Keratinocyte (primary cell): ENCODE data around the gene NRP2. TPM values are rescaled to one million over a fixed set of nuclear protein-coding genes. Genes with fewer than 3 reads are reported as not detected.

Source experiments
- DNase-seq: peaks from one replicate; pipeline ENCODE4 v3.0.0-alpha.2; 2011; ENCODE audit warnings: low read depth, missing footprints, low spot score
- FAIRE-seq: peaks from 2 replicates; lab custom pipeline; 2011; peaks lifted over from hg19 to GRCh38; lab: Jason Lieb, UNC
- H2AFZ ChIP-seq: 2 replicates; pipeline ENCODE4 v1.6.0; 2012; ENCODE audit warnings: low read length, control low read depth, inconsistent platforms; ENCODE audit not compliant: control insufficient read depth
- H3K27ac ChIP-seq: 2 replicates; pipeline ENCODE4 v1.5.1; 2011; ENCODE audit warnings: low read length; ENCODE audit not compliant: control insufficient read depth, insufficient read depth
- H3K27me3 ChIP-seq: 3 replicates; pipeline ENCODE4 v1.6.0; 2011; ENCODE audit warnings: low read length; ENCODE audit not compliant: control insufficient read depth, insufficient read depth; ENCODE audit errors: extremely low read depth
- H3K36me3 ChIP-seq, 2 experiments: 2 replicates in 1 of 2; 3 replicates in 1 of 2; pipeline ENCODE4 v1.5.1; 2011; ENCODE audit warnings: low read length in 2 of 2, mild to moderate bottlenecking in 1 of 2; ENCODE audit not compliant: control insufficient read depth in 2 of 2, insufficient read depth in 2 of 2; ENCODE audit errors: extremely low read depth in 1 of 2
- H3K4me1 ChIP-seq: 3 replicates; pipeline ENCODE4 v1.5.1; 2011; ENCODE audit warnings: low read length; ENCODE audit not compliant: control insufficient read depth, insufficient read depth; ENCODE audit errors: extremely low read depth
- H3K4me2 ChIP-seq: 3 replicates; pipeline ENCODE4 v1.6.0; 2011; ENCODE audit warnings: low read depth, low read length; ENCODE audit not compliant: control insufficient read depth, insufficient read depth; ENCODE audit errors: extremely low read depth
- H3K4me3 ChIP-seq, 3 experiments: fragments of 200-600 bp in 1 of 3; sonication (generic) in 1 of 3; 2 replicates in 2 of 3; 3 replicates in 1 of 3; pipeline ENCODE4 v1.5.1; 2011 to 2016; ENCODE audit warnings: low read length in 3 of 3, mild to moderate bottlenecking in 3 of 3, control low read depth in 2 of 3, inconsistent platforms in 1 of 3, low read depth in 1 of 3, mixed read lengths in 1 of 3, mixed run types in 1 of 3, moderate library complexity in 1 of 3; ENCODE audit not compliant: control insufficient read depth in 2 of 3, insufficient read depth in 2 of 3; ENCODE audit errors: extremely low read depth in 1 of 3
- H3K79me2 ChIP-seq: 2 replicates; pipeline ENCODE4 v1.6.0; 2012; ENCODE audit warnings: low read length; ENCODE audit not compliant: control insufficient read depth, insufficient read depth
- H3K9ac ChIP-seq: 3 replicates; pipeline ENCODE4 v1.6.0; 2011; ENCODE audit warnings: low read length; ENCODE audit not compliant: control insufficient read depth, insufficient read depth; ENCODE audit errors: extremely low read depth
- H3K9me1 ChIP-seq: 3 replicates; pipeline ENCODE4 v1.6.0; 2011; ENCODE audit warnings: low read length; ENCODE audit not compliant: control insufficient read depth, insufficient read depth; ENCODE audit errors: extremely low read depth
- H3K9me3 ChIP-seq: 2 replicates; pipeline ENCODE4 v1.5.1; 2012; ENCODE audit warnings: low read depth, low read length; ENCODE audit not compliant: control insufficient read depth
- H4K20me1 ChIP-seq: 3 replicates; pipeline ENCODE4 v1.6.0; 2011; ENCODE audit warnings: low read length; ENCODE audit not compliant: control insufficient read depth, insufficient read depth; ENCODE audit errors: extremely low read depth
- EZH2 ChIP-seq: IDR thresholded peaks from one replicate; pipeline ENCODE4 v1.6.1; 2012; ENCODE audit warnings: inconsistent platforms, mild to moderate bottlenecking, low read length, moderate library complexity
- dilution Hi-C: fragments of 300-500 bp; cut with MboI; formaldehyde crosslinking; loops from one replicate; pipeline ENCODE4 v1.7.0; 2020; ENCODE audit warnings: low sequenced_read_pairs; ENCODE audit not compliant: extremely low pct_ligation_motif_present
- polyA plus RNA-seq, 5 experiments: library from polyadenylated mRNA; depleted of rRNA in 3 of 5; stranded (reverse) in 3 of 5; stranded (forward) in 1 of 5; unstranded in 1 of 5; fragments of >200 nt; gene quantifications; 1 replicate in 1 of 5; 2 replicates in 3 of 5; 3 replicates in 1 of 5; pipeline versions ENCODE4 v1.2.1 to v1.2.3, GENCODE V29; 2011 to 2012; ENCODE audit warnings: missing spikeins in 2 of 5, low read depth in 1 of 5, low replicate concordance in 1 of 5
- TF ChIP-seq, protein P1 (sequence below), 3 experiments: IDR thresholded peaks in 1 of 3; conservative IDR thresholded peaks in 1 of 3; optimal IDR thresholded peaks in 1 of 3; 2 replicates in 2 of 3; 3 replicates in 1 of 3; pipeline versions ENCODE3 to v1.5.1; 2011; ENCODE audit warnings: low read length in 3 of 3, mild to moderate bottlenecking in 3 of 3, moderate library complexity in 2 of 3, control low read depth in 1 of 3, inconsistent platforms in 1 of 3; ENCODE audit not compliant: insufficient read depth in 2 of 3; ENCODE audit errors: extremely low read depth in 1 of 3

The NRP2 gene
- polyA plus RNA-seq, 1 donor (not counting 4 experiments of a cell fraction or from before 2014, with no cell fraction given) = 20.6 TPM

DNA sequence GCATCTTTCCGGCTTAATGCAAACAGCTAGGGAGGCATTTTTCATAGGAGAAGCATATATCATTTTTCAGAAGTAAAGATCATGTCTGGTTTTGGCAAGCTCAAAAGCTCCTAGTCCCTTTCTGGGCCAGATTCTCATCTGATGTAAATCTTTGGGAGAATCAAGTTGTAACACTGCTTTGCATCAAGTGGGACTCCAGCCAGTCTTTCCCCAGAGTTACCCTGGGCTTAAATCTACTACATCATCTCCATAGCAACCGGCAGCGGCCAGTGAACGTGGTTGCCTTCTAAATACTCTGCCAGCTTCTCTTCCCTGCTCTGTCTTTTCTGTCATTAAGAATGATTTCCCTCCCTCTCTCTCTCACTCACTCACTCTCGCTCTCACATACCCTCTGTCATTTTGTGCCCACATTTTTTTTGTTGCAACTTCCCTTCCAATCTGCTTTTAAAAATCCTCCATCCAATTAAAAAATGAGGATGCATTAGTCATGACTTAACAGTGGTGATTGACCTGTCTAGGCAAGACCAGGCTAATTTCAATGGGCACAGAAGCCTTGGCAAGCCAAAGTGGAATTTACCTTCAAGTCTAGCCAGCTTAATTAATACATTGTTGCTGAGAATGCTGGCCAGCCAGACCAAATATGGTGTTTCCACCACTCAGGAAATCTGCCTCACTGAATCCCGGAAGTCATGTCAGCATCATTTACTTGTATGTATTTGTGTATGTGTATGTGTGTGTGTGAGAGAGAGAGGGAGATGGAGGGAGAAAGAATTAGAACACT, 93.0 kb downstream of the NRP2 start:
- Histone ChIP-seq H3K27ac (peak overlapping the region; percentile 76), H3K79me2 (no peaks in the 10 kb centered on the region), H3K36me3 (peaks cover 0 to 5% of the 10 kb centered on the region in 2 experiments), H3K4me1 (peaks cover 46% of the 10 kb centered on the region), H4K20me1 (no peaks in the 10 kb centered on the region), H3K9ac (peak overlapping the region; percentile 8), H2AFZ (peak overlapping the region; percentile 52), H3K4me2 (peak overlapping the region; percentile 62), H3K9me1 (no peaks in the 10 kb centered on the region), H3K9me3 (no peaks in the 10 kb centered on the region), H3K4me3 (no peak overlapping the region), H3K27me3 (no peaks in the 10 kb centered on the region)
- TF ChIP-seq, protein P1, sequence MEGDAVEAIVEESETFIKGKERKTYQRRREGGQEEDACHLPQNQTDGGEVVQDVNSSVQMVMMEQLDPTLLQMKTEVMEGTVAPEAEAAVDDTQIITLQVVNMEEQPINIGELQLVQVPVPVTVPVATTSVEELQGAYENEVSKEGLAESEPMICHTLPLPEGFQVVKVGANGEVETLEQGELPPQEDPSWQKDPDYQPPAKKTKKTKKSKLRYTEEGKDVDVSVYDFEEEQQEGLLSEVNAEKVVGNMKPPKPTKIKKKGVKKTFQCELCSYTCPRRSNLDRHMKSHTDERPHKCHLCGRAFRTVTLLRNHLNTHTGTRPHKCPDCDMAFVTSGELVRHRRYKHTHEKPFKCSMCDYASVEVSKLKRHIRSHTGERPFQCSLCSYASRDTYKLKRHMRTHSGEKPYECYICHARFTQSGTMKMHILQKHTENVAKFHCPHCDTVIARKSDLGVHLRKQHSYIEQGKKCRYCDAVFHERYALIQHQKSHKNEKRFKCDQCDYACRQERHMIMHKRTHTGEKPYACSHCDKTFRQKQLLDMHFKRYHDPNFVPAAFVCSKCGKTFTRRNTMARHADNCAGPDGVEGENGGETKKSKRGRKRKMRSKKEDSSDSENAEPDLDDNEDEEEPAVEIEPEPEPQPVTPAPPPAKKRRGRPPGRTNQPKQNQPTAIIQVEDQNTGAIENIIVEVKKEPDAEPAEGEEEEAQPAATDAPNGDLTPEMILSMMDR (optimal IDR thresholded peaks at IDR 0.05 in 1 of 3, IDR thresholded peaks at IDR 0.05 in 1 of 3, conservative IDR thresholded peaks at IDR 0.05 in 1 of 3; ENCODE audit: extremely low read depth in 1 of 3, insufficient read depth in 2 of 3, low read length in 3 of 3) = no peak
- TF ChIP-seq EZH2 = no peak
- peak; percentile 87 for DNase-seq
- FAIRE-seq = peak; percentile 94
- dilution Hi-C loops = no loop called here

DNA sequence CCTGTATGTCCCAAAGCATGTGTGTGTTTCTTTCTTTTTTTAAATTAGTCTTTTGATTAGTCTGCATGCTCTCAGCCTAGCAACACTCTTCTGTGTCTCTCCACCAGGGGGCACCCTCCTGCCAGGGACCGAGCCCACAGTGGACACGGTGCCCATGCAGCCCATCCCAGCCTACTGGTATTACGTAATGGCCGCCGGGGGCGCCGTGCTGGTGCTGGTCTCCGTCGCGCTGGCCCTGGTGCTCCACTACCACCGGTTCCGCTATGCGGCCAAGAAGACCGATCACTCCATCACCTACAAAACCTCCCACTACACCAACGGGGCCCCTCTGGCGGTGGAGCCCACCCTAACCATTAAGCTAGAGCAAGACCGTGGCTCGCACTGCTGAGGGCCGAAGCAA, 93.8 kb downstream of the NRP2 start:
- no peaks in the 10 kb centered on the region for H3K27me3 ChIP-seq
- no peaks in the 10 kb centered on the region for H3K9me1 ChIP-seq
- no peak overlapping the region for H2AFZ ChIP-seq
- no peak for TF ChIP-seq EZH2
- TF ChIP-seq, protein P1 (optimal IDR thresholded peaks at IDR 0.05 in 1 of 3, IDR thresholded peaks at IDR 0.05 in 1 of 3, conservative IDR thresholded peaks at IDR 0.05 in 1 of 3; ENCODE audit: extremely low read depth in 1 of 3, insufficient read depth in 2 of 3, low read length in 3 of 3) = peak; percentile 49 to 63 (median 54)
- no peak for FAIRE-seq
- H3K9me3 ChIP-seq = no peaks in the 10 kb centered on the region
- no peak for DNase-seq
- H3K4me3 ChIP-seq = no peak overlapping the region
- no peak overlapping the region for H3K9ac ChIP-seq
- dilution Hi-C loops = no loop called here
- H3K4me2 ChIP-seq = no peak overlapping the region
- H3K27ac ChIP-seq = peak overlapping the region; percentile 76
- H4K20me1 ChIP-seq = no peaks in the 10 kb centered on the region
- H3K79me2 ChIP-seq = no peaks in the 10 kb centered on the region
- H3K4me1 ChIP-seq = peaks cover 38% of the 10 kb centered on the region
- H3K36me3 ChIP-seq = peaks cover 0 to 3% of the 10 kb centered on the region in 2 experiments
